GM12801 (cell line): ENCODE results near the gene PIK3CA.

ENCODE experiments used
- TF ChIP-seq, protein P1 (sequence below): IDR thresholded peaks from one replicate; pipeline ENCODE4 v1.5.1; 2011; ENCODE audit warnings: control low read depth; ENCODE audit not compliant: insufficient read length; ENCODE audit errors: extremely low read depth

The PIK3CA gene

DNA sequence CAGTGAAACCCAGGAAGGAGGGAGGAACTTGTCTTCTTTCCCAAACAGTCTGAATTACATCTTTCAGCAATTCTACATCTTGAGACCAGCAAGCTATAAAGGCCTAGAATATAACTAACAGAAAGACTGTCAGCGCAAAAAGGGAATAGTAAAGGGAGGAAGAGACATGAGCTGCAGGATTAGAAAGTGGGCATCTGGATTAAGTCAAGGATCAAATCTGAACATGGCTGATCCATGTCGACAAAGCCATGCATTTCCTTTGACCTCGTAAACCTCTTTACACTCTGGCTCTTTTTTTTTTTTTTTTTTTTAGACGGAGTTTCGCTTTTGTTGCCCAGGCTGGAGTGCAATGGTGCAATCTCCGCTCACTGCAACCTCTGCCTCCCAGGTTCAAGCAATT lies 138.2 kb downstream of the PIK3CA start:
- TF ChIP-seq, protein P1, sequence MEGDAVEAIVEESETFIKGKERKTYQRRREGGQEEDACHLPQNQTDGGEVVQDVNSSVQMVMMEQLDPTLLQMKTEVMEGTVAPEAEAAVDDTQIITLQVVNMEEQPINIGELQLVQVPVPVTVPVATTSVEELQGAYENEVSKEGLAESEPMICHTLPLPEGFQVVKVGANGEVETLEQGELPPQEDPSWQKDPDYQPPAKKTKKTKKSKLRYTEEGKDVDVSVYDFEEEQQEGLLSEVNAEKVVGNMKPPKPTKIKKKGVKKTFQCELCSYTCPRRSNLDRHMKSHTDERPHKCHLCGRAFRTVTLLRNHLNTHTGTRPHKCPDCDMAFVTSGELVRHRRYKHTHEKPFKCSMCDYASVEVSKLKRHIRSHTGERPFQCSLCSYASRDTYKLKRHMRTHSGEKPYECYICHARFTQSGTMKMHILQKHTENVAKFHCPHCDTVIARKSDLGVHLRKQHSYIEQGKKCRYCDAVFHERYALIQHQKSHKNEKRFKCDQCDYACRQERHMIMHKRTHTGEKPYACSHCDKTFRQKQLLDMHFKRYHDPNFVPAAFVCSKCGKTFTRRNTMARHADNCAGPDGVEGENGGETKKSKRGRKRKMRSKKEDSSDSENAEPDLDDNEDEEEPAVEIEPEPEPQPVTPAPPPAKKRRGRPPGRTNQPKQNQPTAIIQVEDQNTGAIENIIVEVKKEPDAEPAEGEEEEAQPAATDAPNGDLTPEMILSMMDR, result no peak

GRCh38 chr3:179288845-179289244 lies 140.7 kb downstream of the PIK3CA start:
- TF ChIP-seq, protein P1, result no peak

GRCh38 chr3:179289295-179289694 lies 141.1 kb downstream of the PIK3CA start:
- TF ChIP-seq, protein P1, result no peak
